Astrocyte (in vitro differentiated cells and primary cell): ENCODE measurements around the gene CEMP1. TPM values are rescaled to one million over a fixed set of nuclear protein-coding genes. Genes with fewer than 3 reads are reported as not detected.
A peak's percentile ranks its signal among the peaks of the same experiment; 100 is the strongest.
"Not testable (repeated sequence)": the region's sequence is repeated elsewhere in the genome, so short reads cannot be mapped to it uniquely, and the experiment has no call there.

Experiments used
- DNase-seq: peaks from one replicate; pipeline ENCODE4 v3.0.0-alpha.2; 2010; ENCODE audit warnings: low read depth
- FAIRE-seq: peaks from 2 replicates; lab custom pipeline; 2011; peaks lifted over from hg19 to GRCh38; lab: Jason Lieb, UNC
- H2AFZ ChIP-seq: 2 replicates; pipeline ENCODE4 v1.6.0; 2012; ENCODE audit warnings: low read depth, low read length, inconsistent platforms
- H3K27ac ChIP-seq: 2 replicates; pipeline ENCODE4 v1.5.1; 2011; ENCODE audit warnings: low read depth, low read length, inconsistent platforms
- H3K27me3 ChIP-seq: 2 replicates; pipeline ENCODE4 v1.6.0; 2011; ENCODE audit warnings: low read length, inconsistent platforms; ENCODE audit not compliant: insufficient read depth
- H3K36me3 ChIP-seq: 2 replicates; pipeline ENCODE4 v1.5.1; 2011; ENCODE audit warnings: low read length, inconsistent platforms; ENCODE audit not compliant: insufficient read depth
- H3K4me1 ChIP-seq: 2 replicates; pipeline ENCODE4 v1.5.1; 2011; ENCODE audit warnings: low read length, inconsistent platforms; ENCODE audit not compliant: insufficient read depth
- H3K4me2 ChIP-seq: 2 replicates; pipeline ENCODE4 v1.6.0; 2012; ENCODE audit warnings: low read length, inconsistent platforms
- H3K4me3 ChIP-seq: 2 replicates; pipeline ENCODE4 v1.5.1; 2011; ENCODE audit warnings: low read depth, mild to moderate bottlenecking, low read length, inconsistent platforms; ENCODE audit not compliant: insufficient read depth
- H3K79me2 ChIP-seq: 2 replicates; pipeline ENCODE4 v1.6.0; 2012; ENCODE audit warnings: mild to moderate bottlenecking, low read length, inconsistent platforms; ENCODE audit not compliant: insufficient read depth
- H3K9ac ChIP-seq: 2 replicates; pipeline ENCODE4 v1.6.0; 2012; ENCODE audit warnings: mild to moderate bottlenecking, low read length, inconsistent platforms
- H3K9me3 ChIP-seq: 2 replicates; pipeline ENCODE4 v1.5.1; 2012; ENCODE audit warnings: low read depth, mild to moderate bottlenecking, low read length, inconsistent platforms; ENCODE audit not compliant: insufficient read depth
- H4K20me1 ChIP-seq: 2 replicates; pipeline ENCODE4 v1.6.0; 2012; ENCODE audit warnings: low read length, inconsistent platforms; ENCODE audit not compliant: insufficient read depth
- H3K27ac Mint-ChIP-seq: one replicate; pipeline ENCODE4 v1.8.0; 2021; ENCODE audit warnings: mild to moderate bottlenecking, mixed read lengths; ENCODE audit not compliant: unreplicated experiment
- H3K27me3 Mint-ChIP-seq: one replicate; pipeline ENCODE4 v1.8.0; 2021; ENCODE audit warnings: low read depth, mixed read lengths; ENCODE audit not compliant: unreplicated experiment
- H3K36me3 Mint-ChIP-seq: one replicate; pipeline ENCODE4 v1.8.0; 2021; ENCODE audit warnings: low read depth, mixed read lengths; ENCODE audit not compliant: unreplicated experiment
- H3K4me1 Mint-ChIP-seq: one replicate; pipeline ENCODE4 v1.8.0; 2021; ENCODE audit warnings: low read depth, mixed read lengths; ENCODE audit not compliant: unreplicated experiment
- H3K4me3 Mint-ChIP-seq: one replicate; pipeline ENCODE4 v1.8.0; 2021; ENCODE audit warnings: mild to moderate bottlenecking, moderate library complexity, mixed read lengths; ENCODE audit not compliant: unreplicated experiment
- H3K9me3 Mint-ChIP-seq: one replicate; pipeline ENCODE4 v1.8.0; 2021; ENCODE audit warnings: mild to moderate bottlenecking, mixed read lengths; ENCODE audit not compliant: unreplicated experiment
- EZH2 ChIP-seq: IDR thresholded peaks from 2 replicates; pipeline ENCODE4 v1.6.1; 2012; ENCODE audit warnings: mild to moderate bottlenecking, low read length, inconsistent platforms; ENCODE audit not compliant: insufficient read depth
- total RNA-seq: library from RNA; stranded (reverse); gene quantifications from 2 replicates; pipeline ENCODE4 v1.2.1, GENCODE V29; 2021
- TF ChIP-seq, protein P1 (sequence below): IDR thresholded peaks from 2 replicates; pipeline ENCODE4 v1.5.1; 2011; ENCODE audit warnings: low read depth, mild to moderate bottlenecking, inconsistent platforms, low read length, moderate library complexity; ENCODE audit not compliant: insufficient read depth

CEMP1 gene
- total RNA-seq, 1 donor from 2014 or later: not detected

DNA sequence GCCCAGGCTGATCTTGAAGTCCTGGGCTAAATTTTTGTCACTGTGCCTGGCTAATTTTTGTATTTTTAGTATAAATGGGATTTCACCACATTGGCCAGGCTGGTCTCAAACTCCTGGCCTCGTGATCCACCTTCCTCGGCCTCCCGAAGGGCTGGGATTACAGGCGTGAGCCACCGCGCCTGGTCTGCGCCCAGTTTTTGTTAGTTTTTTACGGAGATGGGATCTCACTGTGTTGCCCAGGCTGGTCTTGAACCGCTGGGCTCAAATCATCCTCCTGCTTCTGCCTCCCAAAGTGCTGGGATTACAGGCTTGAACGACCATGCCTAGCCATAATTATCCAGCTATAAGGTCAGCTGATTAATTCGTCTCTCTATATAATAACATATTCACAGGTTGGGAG is 2.7 kb upstream of the CEMP1 start:
- Mint-ChIP-seq H3K4me3 (peak overlapping the region; percentile 57), H3K9me3 (no peaks in the 10 kb centered on the region), H3K27me3 (no peaks in the 10 kb centered on the region), H3K36me3 (peaks cover 2% of the 10 kb centered on the region), H3K4me1 (peaks cover 17% of the 10 kb centered on the region), H3K27ac (peak overlapping the region; percentile 62)
- Histone ChIP-seq H3K27me3 (no peaks in the 10 kb centered on the region), H3K9me3 (no peaks in the 10 kb centered on the region), H3K4me2 (no peak overlapping the region), H3K36me3 (no peaks in the 10 kb centered on the region), H3K4me3 (no peak overlapping the region), H4K20me1 (peaks cover 5% of the 10 kb centered on the region), H3K27ac (no peak overlapping the region), H3K4me1 (peaks cover 20% of the 10 kb centered on the region), H3K79me2 (peaks cover 5% of the 10 kb centered on the region), H3K9ac (no peak overlapping the region), H2AFZ (no peak overlapping the region)
- FAIRE-seq: no peak
- TF ChIP-seq, protein P1, sequence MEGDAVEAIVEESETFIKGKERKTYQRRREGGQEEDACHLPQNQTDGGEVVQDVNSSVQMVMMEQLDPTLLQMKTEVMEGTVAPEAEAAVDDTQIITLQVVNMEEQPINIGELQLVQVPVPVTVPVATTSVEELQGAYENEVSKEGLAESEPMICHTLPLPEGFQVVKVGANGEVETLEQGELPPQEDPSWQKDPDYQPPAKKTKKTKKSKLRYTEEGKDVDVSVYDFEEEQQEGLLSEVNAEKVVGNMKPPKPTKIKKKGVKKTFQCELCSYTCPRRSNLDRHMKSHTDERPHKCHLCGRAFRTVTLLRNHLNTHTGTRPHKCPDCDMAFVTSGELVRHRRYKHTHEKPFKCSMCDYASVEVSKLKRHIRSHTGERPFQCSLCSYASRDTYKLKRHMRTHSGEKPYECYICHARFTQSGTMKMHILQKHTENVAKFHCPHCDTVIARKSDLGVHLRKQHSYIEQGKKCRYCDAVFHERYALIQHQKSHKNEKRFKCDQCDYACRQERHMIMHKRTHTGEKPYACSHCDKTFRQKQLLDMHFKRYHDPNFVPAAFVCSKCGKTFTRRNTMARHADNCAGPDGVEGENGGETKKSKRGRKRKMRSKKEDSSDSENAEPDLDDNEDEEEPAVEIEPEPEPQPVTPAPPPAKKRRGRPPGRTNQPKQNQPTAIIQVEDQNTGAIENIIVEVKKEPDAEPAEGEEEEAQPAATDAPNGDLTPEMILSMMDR: no peak
- no peak for TF ChIP-seq EZH2
- DNase-seq: no peak

- not testable (repeated sequence) for H4K20me1 ChIP-seq, FAIRE-seq, H2AFZ ChIP-seq, H3K27ac ChIP-seq, H3K36me3 ChIP-seq, H3K79me2 ChIP-seq, H3K27me3 ChIP-seq, H3K9me3 ChIP-seq, H3K36me3 Mint-ChIP-seq, DNase-seq, H3K9me3 Mint-ChIP-seq, H3K27me3 Mint-ChIP-seq
- Histone ChIP-seq H3K4me1 (peaks cover 20% of the 10 kb centered on the region), H3K4me2 (peak overlapping the region; percentile 92), H3K9ac (peak overlapping the region; percentile 72), H3K4me3 (peak overlapping the region; percentile 54)
- Mint-ChIP-seq H3K4me1 (peaks cover 14% of the 10 kb centered on the region), H3K4me3 (peak overlapping the region; percentile 83), H3K27ac (peak overlapping the region; percentile 90)
These were observed 2.0 kb upstream of the CEMP1 start for GRCh38 chr16:2533142-2533755.

- Histone ChIP-seq H3K27ac (peak overlapping the region; percentile 18), H4K20me1 (no peaks in the 10 kb centered on the region), H3K4me3 (peak overlapping the region; percentile 54), H3K4me2 (peak overlapping the region; percentile 92), H3K4me1 (peaks cover 20% of the 10 kb centered on the region), H3K27me3 (no peaks in the 10 kb centered on the region), H3K9me3 (no peaks in the 10 kb centered on the region), H3K79me2 (no peaks in the 10 kb centered on the region), H3K9ac (peak overlapping the region; percentile 72), H2AFZ (peak overlapping the region; percentile 3), H3K36me3 (no peaks in the 10 kb centered on the region)
- peak; percentile 26 for DNase-seq
- no peaks in the 10 kb centered on the region for H3K27me3 Mint-ChIP-seq
- peaks cover 2% of the 10 kb centered on the region for H3K36me3 Mint-ChIP-seq
- no peaks in the 10 kb centered on the region for H3K9me3 Mint-ChIP-seq
- no peak for TF ChIP-seq EZH2
- TF ChIP-seq, protein P1: no peak
- H3K4me3 Mint-ChIP-seq: peak overlapping the region; percentile 83
- FAIRE-seq: no peak
- peaks cover 14% of the 10 kb centered on the region for H3K4me1 Mint-ChIP-seq
- H3K27ac Mint-ChIP-seq: peak overlapping the region; percentile 90
These were observed 1.4 kb upstream of the CEMP1 start for GRCh38 chr16:2532494-2533141.
